Measurements from ENCODE around the gene SPR.

The SPR gene

GRCh38 chr2:72862239-72862988 is 24.8 kb upstream of the SPR start:
- no peaks in the 10 kb centered on the region for H3K9me3 ChIP-seq (ENCODE audit: severe bottlenecking)
- no peaks in the 10 kb centered on the region for H3K36me3 ChIP-seq
- DNase-seq = peak; percentile 96
- TF ChIP-seq CTCF (IDR thresholded peaks at IDR 0.05; ENCODE audit: low read depth, low read length) = peak; percentile 100
- H3K27ac ChIP-seq = no peak overlapping the region
- peaks cover 53% of the 10 kb centered on the region for H3K27me3 ChIP-seq (ENCODE audit: insufficient read depth, low read depth, severe bottlenecking)
- H3K4me3 ChIP-seq (ENCODE audit: low read depth, low read length) = peak overlapping the region; percentile 44

- Histone ChIP-seq H3K4me3 (ENCODE audit: low read depth, low read length) (peak overlapping the region; percentile 44), H3K27ac (no peak overlapping the region), H3K9me3 (ENCODE audit: severe bottlenecking) (no peaks in the 10 kb centered on the region), H3K27me3 (ENCODE audit: insufficient read depth, low read depth, severe bottlenecking) (peaks cover 49% of the 10 kb centered on the region), H3K36me3 (no peaks in the 10 kb centered on the region)
- no peak for TF ChIP-seq CTCF (IDR thresholded peaks at IDR 0.05; ENCODE audit: low read depth, low read length)
- peak; percentile 17 for DNase-seq
These were observed 24.2 kb upstream of the SPR start for GRCh38 chr2:72863046-72863445.

GRCh38 chr2:72864500-72864899 is 22.7 kb upstream of the SPR start:
- TF ChIP-seq CTCF (IDR thresholded peaks at IDR 0.05; ENCODE audit: low read depth, low read length) = no peak
- no peak for DNase-seq
- Histone ChIP-seq H3K9me3 (ENCODE audit: severe bottlenecking) (no peaks in the 10 kb centered on the region), H3K36me3 (no peaks in the 10 kb centered on the region), H3K27me3 (ENCODE audit: insufficient read depth, low read depth, severe bottlenecking) (peaks cover 37% of the 10 kb centered on the region), H3K4me3 (ENCODE audit: low read depth, low read length) (no peak overlapping the region), H3K27ac (no peak overlapping the region)

- no peak overlapping the region for H3K27ac ChIP-seq
- DNase-seq = no peak
- H3K4me3 ChIP-seq (ENCODE audit: low read depth, low read length) = no peak overlapping the region
- H3K9me3 ChIP-seq (ENCODE audit: severe bottlenecking) = no peaks in the 10 kb centered on the region
- TF ChIP-seq CTCF (IDR thresholded peaks at IDR 0.05; ENCODE audit: low read depth, low read length) = no peak
- H3K27me3 ChIP-seq (ENCODE audit: insufficient read depth, low read depth, severe bottlenecking) = no peaks in the 10 kb centered on the region
- no peaks in the 10 kb centered on the region for H3K36me3 ChIP-seq
These were observed 16.1 kb upstream of the SPR start for GRCh38 chr2:72871060-72871459.

- Histone ChIP-seq H3K9me3 (ENCODE audit: severe bottlenecking) (no peaks in the 10 kb centered on the region), H3K27ac (no peak overlapping the region), H3K36me3 (no peaks in the 10 kb centered on the region), H3K27me3 (ENCODE audit: insufficient read depth, low read depth, severe bottlenecking) (no peaks in the 10 kb centered on the region), H3K4me3 (ENCODE audit: low read depth, low read length) (no peak overlapping the region)
- DNase-seq = no peak
- no peak for TF ChIP-seq CTCF (IDR thresholded peaks at IDR 0.05; ENCODE audit: low read depth, low read length)
These were observed 15.3 kb upstream of the SPR start for GRCh38 chr2:72871880-72872279.

Measured in WERI-Rb-1 (cell line).